ENCODE data around the gene PAK3.

Gene PAK3

GRCh38 chrX:111265486-111265885, 169.5 kb downstream of the PAK3 start:
- DNase-seq, result no peak

GRCh38 chrX:111268506-111268905, 172.5 kb downstream of the PAK3 start:
- DNase-seq, result no peak

GRCh38 chrX:111270339-111270738, 174.3 kb downstream of the PAK3 start, which contains the start of gene CAPN6:
CAPN6 (minus strand) TSS chrX:111270483; CDS start chrX:111263936, 6,547 bp downstream.
- DNase-seq, result no peak
